Activated T-cell treated with anti-CD3 and anti-CD28 coated beads, Interleukin-2, amount 50 U/mL, for 4 hours (primary cell): ENCODE results near the gene APOL6. TPM values are rescaled to one million over a fixed set of nuclear protein-coding genes. Genes with fewer than 3 reads are reported as not detected.

Experiments
- ATAC-seq, 2 donors: fragments of 200-7000 bp; cut with Tn5 transposase; one replicate each; pipeline ENCODE4 v1.10.0; 2021
- DNase-seq: peaks from one replicate; pipeline ENCODE4 v3.0.0-alpha.2; 2020
- H3K27me3 Mint-ChIP-seq: one replicate; pipeline ENCODE4 v1.8.0; 2021; ENCODE audit warnings: low read depth, mixed read lengths
- H3K36me3 Mint-ChIP-seq: one replicate; pipeline ENCODE4 v1.8.0; 2022; ENCODE audit warnings: mixed read lengths; ENCODE audit not compliant: insufficient read depth
- H3K4me1 Mint-ChIP-seq: one replicate; pipeline ENCODE4 v1.8.0; 2021; ENCODE audit warnings: low read depth, mixed read lengths
- H3K4me3 Mint-ChIP-seq: one replicate; pipeline ENCODE4 v1.8.0; 2021; ENCODE audit warnings: mild to moderate bottlenecking, moderate library complexity, mixed read lengths
- H3K9me3 Mint-ChIP-seq: one replicate; pipeline ENCODE4 v1.8.0; 2021; ENCODE audit warnings: mixed read lengths
- total RNA-seq, 3 donors: library from RNA; stranded (reverse); gene quantifications; one replicate each; pipeline ENCODE4 v1.2.1, GENCODE V29; 2021

Gene APOL6, protein sequence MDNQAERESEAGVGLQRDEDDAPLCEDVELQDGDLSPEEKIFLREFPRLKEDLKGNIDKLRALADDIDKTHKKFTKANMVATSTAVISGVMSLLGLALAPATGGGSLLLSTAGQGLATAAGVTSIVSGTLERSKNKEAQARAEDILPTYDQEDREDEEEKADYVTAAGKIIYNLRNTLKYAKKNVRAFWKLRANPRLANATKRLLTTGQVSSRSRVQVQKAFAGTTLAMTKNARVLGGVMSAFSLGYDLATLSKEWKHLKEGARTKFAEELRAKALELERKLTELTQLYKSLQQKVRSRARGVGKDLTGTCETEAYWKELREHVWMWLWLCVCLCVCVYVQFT
- 10 to 100 TPM; 18.8 to 32.7 (median 24.5) TPM for total RNA-seq

DNA sequence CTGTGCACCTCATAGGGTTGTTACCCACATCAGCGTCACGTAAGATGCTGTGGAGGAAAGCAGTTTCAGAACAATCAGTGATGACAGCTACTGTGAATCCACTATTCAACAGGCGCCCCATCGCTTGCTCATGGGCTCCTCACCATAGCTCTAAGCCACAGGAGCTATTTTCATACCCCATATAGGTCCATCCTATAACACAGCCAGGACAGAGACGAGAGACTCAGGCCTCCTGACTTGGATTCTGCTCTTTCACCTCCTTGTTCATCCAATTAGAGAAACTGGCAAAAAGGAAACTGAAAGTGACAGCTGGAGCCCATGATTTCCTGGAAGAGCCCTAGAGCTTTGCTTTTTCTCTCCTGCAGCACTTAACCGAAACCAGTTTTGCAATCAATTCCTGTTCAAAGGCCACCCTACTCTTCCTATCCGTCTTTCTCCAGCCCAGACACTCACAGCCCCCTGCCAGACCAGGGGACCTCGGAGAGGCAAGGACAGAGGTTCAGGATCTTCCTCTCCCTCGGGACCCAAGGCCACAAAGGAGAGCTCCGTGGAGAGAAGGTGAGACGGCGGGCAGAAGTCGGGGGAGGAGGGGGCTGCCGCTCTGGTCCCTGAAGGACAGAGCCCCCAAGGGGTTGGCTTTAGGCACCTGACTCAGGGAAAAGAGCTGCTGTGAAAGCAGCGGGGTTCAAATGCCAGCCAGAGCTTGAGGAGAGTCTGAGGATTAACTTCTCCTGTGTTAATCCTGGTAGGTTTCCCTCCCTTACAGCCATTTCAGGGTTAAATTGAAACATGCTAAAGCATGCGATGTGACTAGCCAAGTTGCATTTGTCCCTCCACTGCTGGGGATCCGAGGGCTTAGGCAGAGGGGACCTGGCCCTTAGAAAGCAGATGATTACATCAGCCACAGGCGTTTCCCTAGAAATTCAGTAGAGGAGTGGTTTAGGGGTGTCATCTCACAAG, at the start of gene APOL6:
Gene APOL6 (plus strand): TSS at position 381 of the 960 bp plus-strand sequence. CDS start 7,980 bp downstream, outside the sequence.
- DNase-seq, result peak; percentile 51
- Mint-ChIP-seq H3K9me3 (no peaks in the 10 kb centered on the region), H3K4me1 (peaks cover 46% of the 10 kb centered on the region), H3K36me3 (peaks cover 14% of the 10 kb centered on the region), H3K27me3 (no peaks in the 10 kb centered on the region), H3K4me3 (peak within 1 kb of the TSS; percentile 97)
- ATAC-seq, result peak; percentile 90

DNA sequence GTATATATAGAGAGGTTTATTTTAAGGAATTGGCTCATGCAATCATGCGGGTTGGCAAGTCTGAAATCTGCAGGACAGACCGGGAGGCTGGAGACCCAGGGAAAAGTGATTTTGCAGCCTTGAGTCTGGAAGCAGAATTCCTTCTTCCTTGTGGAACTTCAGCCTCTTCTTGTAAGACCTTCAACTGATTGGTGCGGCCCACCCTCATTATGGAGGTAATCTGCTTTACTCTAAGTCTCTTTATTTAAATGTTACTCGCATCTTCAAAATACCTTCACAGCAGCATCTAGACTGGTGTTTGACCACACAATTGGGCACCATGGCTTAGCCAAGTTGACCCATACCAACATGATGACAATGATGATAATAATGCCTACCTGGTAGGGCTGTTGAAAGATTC, 48.9 kb upstream of the APOL6 start:
- no peaks in the 10 kb centered on the region for H3K36me3 Mint-ChIP-seq
- H3K9me3 Mint-ChIP-seq, result no peaks in the 10 kb centered on the region
- H3K27me3 Mint-ChIP-seq, result peaks cover 3% of the 10 kb centered on the region
- DNase-seq (no peak), ATAC-seq (no peak)
- H3K4me3 Mint-ChIP-seq, result no peak overlapping the region
- no peaks in the 10 kb centered on the region for H3K4me1 Mint-ChIP-seq

DNA sequence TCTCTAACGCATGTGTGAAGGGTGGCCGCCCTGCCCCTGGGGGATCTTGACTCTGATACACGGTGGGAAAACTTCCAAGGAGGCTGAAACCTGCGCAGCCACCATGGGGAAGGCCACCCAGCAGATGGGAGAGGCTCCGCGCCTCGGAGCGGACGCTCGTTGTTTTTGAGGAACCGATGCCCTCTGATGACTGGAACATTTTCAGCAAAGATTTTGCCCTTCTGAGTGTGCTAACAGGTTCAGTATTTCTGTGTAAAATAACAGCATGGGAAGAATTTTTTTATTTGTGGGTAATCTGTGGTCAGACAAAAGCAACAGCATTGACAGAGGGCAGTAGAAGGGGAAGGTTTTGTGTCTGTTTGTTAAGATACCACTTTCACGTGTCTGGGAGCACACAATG, 47.8 kb upstream of the APOL6 start:
- H3K9me3 Mint-ChIP-seq, result no peaks in the 10 kb centered on the region
- no peak for ATAC-seq
- H3K27me3 Mint-ChIP-seq, result peaks cover 3% of the 10 kb centered on the region

DNA sequence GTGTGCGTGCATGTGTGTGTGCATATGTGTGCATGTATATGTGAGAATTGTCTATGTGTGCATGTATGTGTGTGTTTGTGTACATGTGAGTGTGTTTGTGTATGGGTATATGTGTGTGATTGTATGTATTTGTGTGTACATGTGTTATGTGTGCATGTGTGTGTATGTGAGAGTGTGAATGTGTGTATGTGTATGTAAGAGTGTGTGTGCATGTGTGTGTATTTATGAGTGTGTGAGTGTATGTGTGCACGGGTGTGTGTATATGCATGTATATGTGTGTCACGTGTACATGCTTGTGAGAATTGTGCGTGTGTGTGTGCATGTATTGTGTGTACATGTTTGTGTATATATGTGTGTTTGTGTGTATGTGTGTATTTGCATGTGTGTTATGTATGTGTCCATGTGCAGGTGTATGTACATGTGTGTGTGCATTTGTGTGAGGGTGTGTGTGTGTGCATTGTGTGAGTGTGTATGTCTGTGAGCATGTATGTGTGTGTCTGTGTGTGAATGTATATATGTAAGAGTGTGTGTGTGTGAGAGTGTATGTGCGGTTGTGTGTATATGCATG, 47.1 kb upstream of the APOL6 start:
- no peaks in the 10 kb centered on the region for H3K4me1 Mint-ChIP-seq
- H3K27me3 Mint-ChIP-seq, result peaks cover 2% of the 10 kb centered on the region
- H3K4me3 Mint-ChIP-seq, result no peak overlapping the region
- no peaks in the 10 kb centered on the region for H3K9me3 Mint-ChIP-seq
- DNase-seq, result no peak
- ATAC-seq, result no peak
- no peaks in the 10 kb centered on the region for H3K36me3 Mint-ChIP-seq

More for the DNA sequence above, 47.8 kb upstream of the APOL6 start:
- no peak for DNase-seq
- Mint-ChIP-seq H3K4me1 (no peaks in the 10 kb centered on the region), H3K4me3 (no peak overlapping the region), H3K36me3 (no peaks in the 10 kb centered on the region)

DNA sequence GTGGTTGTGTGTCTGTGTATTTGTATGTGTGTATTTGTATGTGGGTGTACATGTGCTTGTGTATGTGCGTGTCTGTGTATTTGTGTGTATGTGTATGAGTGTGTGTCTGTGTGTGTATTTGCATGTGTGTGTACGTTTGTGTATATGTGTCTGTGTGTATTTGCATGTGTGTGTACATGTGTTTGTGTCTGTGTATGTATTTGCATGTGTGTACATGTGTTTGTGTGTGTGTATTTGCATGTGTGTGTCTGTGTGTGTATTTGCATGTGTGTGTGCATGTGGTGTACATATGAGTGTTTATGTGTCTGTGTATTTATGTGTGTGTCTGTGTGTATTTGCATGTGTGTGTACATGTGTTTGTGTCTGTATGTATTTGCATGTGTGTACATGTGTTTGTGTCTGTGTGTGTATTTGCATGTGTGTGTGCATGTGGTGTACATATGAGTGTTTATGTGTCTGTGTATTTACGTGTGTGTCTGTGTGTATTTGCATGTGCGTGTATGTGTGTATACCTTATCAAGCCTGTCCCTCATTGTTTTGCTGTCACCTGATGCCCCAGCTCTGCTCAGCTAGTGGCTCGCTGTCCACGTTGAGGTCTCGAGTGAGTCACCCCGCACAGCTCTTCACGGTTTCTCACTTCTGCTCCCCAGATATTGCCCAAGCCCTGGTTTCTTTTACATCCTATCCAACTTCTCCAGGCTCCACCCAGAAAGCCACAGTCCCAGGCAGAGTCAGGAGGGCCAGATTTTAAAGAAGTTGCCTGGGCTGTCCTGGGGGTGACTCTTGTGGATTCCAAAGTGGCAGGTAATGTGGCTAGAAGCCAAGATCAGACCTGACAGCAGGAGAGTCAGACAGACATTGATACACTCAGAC, 46.3 kb upstream of the APOL6 start:
- Mint-ChIP-seq H3K9me3 (no peaks in the 10 kb centered on the region), H3K27me3 (peaks cover 8% of the 10 kb centered on the region), H3K4me3 (no peak overlapping the region), H3K36me3 (no peaks in the 10 kb centered on the region), H3K4me1 (no peaks in the 10 kb centered on the region)
- DNase-seq (no peak), ATAC-seq (no peak)

DNA sequence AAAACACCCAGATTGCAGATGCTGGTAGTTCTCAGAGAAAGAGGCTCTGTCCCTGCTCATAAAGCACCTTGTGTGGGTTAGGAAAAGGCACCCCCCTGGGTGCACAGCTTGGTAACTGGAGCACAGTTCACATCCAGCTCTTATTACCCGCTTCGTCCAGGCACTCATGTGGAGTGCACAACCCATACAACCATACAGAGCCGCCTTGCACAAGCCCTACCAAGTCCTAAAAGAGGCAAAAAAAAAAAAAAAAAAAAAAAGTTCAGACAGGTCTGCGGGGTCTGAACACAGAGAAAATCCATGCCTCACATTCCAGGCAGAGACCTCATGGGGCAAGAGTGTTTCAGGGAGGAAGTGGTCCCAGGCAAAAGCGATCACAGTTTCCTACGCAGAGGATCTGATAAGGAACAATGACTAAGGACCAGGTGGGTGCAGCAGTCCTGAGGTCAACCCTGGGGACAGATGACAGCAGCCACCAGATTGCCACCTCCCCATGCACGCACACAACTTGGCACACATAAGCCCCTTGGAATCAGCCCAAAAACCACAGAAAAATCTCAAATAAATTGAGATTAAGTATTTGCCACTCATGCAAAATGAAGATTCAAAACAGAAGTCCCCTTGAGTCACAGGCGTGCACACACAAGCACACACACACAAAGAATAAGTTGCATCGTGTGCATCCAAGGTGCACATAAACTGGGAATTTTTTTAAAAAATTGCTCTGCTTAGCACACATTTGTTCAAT, 43.5 kb upstream of the APOL6 start:
- ATAC-seq (peak; percentile 74 to 81), DNase-seq (no peak)
- Mint-ChIP-seq H3K27me3 (peaks cover 18% of the 10 kb centered on the region), H3K36me3 (no peaks in the 10 kb centered on the region), H3K4me1 (no peaks in the 10 kb centered on the region), H3K9me3 (no peaks in the 10 kb centered on the region), H3K4me3 (no peak overlapping the region)

DNA sequence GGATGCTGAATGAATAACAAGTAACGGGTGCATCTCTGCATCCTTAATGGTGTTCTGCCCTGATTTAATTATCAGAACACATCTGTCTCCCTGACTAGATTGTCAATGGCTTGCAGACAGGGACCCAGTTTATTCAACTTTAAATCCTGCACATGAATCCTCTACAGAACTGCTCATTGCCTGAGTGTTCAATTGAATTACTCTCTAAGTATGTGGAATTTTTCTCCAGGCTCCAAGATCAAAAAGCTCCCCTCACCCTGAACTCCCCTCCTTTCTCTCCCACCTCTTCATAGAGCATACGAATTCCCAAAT, 42.9 kb upstream of the APOL6 start:
- no peaks in the 10 kb centered on the region for H3K9me3 Mint-ChIP-seq
- H3K36me3 Mint-ChIP-seq, result no peaks in the 10 kb centered on the region
- H3K27me3 Mint-ChIP-seq, result peaks cover 21% of the 10 kb centered on the region
- DNase-seq (no peak), ATAC-seq (no peak)
- H3K4me3 Mint-ChIP-seq, result no peak overlapping the region
- H3K4me1 Mint-ChIP-seq, result no peaks in the 10 kb centered on the region

DNA sequence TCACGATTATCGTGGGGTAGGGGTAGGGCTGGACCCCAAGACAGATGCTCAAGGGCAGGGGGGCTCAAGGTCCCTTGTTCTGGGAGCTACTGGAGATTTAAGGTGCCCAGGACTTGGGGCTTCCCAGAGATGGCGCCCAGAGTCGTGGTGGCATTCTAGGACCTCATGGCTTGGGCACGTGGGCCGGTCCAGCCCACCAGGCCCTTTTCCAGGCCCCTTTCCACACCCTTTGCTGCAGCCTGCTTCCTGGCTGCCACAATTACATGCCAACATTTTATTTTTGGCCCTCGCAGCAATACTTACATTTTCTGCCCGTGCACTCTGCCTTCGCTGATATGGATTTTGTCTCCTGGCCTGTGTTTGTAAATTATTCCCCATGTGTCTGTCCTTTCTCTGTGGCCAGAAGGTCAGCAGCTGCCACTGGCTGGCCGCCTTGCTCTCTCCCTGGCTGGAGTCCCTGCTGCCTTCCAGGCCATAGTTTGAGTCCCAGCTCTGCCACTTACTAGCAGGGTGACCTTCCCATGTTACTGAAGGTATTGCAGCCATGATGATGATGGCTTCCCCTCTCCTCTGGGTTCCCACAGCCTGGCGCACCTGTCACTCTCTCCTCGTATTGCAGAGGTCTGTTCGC, 42.3 kb upstream of the APOL6 start:
- Mint-ChIP-seq H3K4me1 (no peaks in the 10 kb centered on the region), H3K27me3 (peaks cover 21% of the 10 kb centered on the region), H3K4me3 (no peak overlapping the region), H3K36me3 (no peaks in the 10 kb centered on the region), H3K9me3 (no peaks in the 10 kb centered on the region)
- ATAC-seq (no peak), DNase-seq (no peak)

DNA sequence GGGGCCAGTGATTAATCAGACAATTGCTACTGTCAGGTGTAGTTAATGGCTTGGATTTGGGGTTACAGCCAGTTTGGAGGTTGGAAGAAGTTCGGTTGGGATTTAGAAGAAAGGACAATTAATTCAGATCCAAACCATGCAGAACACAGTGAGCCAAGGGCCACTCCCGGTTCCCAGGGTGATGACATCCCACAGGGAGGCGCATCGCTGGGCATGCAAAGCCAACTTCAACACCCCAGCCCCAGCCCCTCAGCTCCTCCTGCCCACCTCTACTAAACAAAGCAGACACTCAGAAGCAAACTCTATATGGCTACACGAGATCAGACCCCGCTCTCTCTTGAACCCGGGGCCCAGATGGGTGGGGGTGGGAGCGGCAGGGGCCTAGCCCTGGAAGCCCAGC, 41.3 kb upstream of the APOL6 start:
- peaks cover 5% of the 10 kb centered on the region for H3K4me1 Mint-ChIP-seq
- no peaks in the 10 kb centered on the region for H3K36me3 Mint-ChIP-seq
- no peaks in the 10 kb centered on the region for H3K9me3 Mint-ChIP-seq
- ATAC-seq (no peak), DNase-seq (no peak)
- H3K27me3 Mint-ChIP-seq, result peaks cover 21% of the 10 kb centered on the region
- H3K4me3 Mint-ChIP-seq, result no peak overlapping the region

DNA sequence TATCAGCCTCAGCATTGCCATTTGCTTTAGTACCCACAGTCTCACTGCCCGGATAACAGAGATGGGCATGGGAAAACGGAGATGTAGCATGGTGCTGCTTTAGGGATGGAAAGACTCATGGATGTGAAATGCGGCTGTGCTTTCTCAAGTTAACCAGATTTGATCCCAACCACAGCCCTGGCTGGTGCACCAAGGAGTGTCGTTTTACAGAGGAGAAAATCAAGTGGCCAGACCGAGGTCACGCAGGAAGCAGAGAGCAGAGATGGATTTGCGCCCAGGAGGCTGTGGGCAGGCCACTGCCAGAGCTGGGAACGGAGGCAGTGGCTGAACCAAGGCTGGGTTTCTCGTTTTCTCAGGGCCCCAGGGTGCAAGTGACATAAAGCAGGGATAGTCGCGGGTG, 40.2 kb upstream of the APOL6 start:
- Mint-ChIP-seq H3K27me3 (peaks cover 21% of the 10 kb centered on the region), H3K36me3 (no peaks in the 10 kb centered on the region), H3K4me3 (no peak overlapping the region), H3K4me1 (peaks cover 6% of the 10 kb centered on the region), H3K9me3 (no peaks in the 10 kb centered on the region)
- ATAC-seq, result no peak
- no peak for DNase-seq

DNA sequence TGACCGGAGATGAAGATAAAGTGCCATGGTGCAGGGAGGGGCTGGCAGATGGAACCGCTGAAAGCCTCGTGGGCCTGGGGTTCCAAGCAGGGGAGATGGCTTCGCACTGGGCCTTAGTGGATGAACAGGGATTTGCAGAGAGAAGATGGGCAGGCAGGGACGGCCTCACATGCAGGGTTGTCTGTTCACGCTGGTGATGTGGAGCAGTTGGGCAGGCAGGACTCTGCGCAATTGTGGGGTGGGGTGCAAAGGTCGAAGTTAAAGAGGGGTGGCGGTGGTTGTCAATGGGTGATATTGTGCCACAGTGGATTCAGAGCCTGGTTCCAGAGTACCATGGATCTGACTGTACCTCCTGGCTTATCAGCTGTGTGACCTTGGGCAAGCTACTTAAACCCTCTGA, 39.0 kb upstream of the APOL6 start:
- H3K4me1 Mint-ChIP-seq, result peaks cover 6% of the 10 kb centered on the region
- no peak for ATAC-seq
- H3K36me3 Mint-ChIP-seq, result no peaks in the 10 kb centered on the region
- DNase-seq, result no peak
- H3K9me3 Mint-ChIP-seq, result no peaks in the 10 kb centered on the region
- H3K4me3 Mint-ChIP-seq, result no peak overlapping the region
- H3K27me3 Mint-ChIP-seq, result peaks cover 21% of the 10 kb centered on the region

DNA sequence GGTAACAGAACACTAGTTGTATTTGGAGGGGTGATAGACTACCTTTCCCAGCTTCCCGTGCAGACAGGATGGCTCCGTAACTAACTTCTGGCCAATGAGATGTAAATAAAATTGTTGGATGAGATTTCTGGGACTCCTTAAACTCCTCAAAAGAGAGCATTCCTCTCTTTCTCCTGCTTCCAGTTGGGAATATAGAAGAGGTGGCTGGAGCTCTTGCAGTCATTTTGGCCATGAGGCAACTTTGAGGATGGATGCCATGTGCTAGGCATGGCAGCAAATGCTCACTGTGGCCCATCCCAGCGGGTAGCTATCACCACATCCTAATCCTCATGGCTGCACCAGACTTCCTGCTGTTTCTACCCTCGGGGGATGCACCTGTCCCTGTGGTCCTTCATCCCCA, 38.5 kb upstream of the APOL6 start:
- no peak for DNase-seq
- H3K4me3 Mint-ChIP-seq, result no peak overlapping the region
- ATAC-seq, result no peak
- H3K9me3 Mint-ChIP-seq, result no peaks in the 10 kb centered on the region
- H3K27me3 Mint-ChIP-seq, result peaks cover 21% of the 10 kb centered on the region
- peaks cover 6% of the 10 kb centered on the region for H3K4me1 Mint-ChIP-seq
- H3K36me3 Mint-ChIP-seq, result no peaks in the 10 kb centered on the region

DNA sequence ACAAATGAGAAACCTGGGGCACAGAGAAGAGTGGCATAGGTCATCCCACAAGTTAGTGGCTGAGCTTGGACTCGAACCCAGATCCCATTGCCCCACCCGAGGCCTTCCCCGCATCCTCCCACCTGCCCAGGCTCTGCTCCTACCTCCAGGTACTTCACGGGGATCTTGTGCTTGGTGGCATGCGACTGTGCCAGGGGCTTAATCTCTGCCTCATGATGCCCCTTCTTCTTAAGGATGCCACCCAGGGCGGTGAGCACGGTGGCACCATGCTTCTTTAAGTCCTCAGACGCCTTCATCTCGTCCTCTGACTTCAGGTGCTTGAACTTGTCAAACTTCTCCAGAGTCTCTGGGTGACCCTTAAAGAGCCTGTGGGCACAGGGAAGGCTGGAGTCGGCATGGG, 37.5 kb upstream of the APOL6 start:
- H3K9me3 Mint-ChIP-seq, result no peaks in the 10 kb centered on the region
- H3K4me3 Mint-ChIP-seq, result no peak overlapping the region
- no peak for DNase-seq
- H3K27me3 Mint-ChIP-seq, result peaks cover 21% of the 10 kb centered on the region
- no peaks in the 10 kb centered on the region for H3K36me3 Mint-ChIP-seq
- peaks cover 10% of the 10 kb centered on the region for H3K4me1 Mint-ChIP-seq
- no peak for ATAC-seq
